ENCODE results near the gene KLHL40. TPM values are rescaled to one million over a fixed set of nuclear protein-coding genes. Genes with fewer than 3 reads are reported as not detected.
A peak's percentile ranks its signal among the peaks of the same experiment; 100 is the strongest.

KLHL40 gene
- total RNA-seq, 1 experiment from 2014 or later: not detected

DNA sequence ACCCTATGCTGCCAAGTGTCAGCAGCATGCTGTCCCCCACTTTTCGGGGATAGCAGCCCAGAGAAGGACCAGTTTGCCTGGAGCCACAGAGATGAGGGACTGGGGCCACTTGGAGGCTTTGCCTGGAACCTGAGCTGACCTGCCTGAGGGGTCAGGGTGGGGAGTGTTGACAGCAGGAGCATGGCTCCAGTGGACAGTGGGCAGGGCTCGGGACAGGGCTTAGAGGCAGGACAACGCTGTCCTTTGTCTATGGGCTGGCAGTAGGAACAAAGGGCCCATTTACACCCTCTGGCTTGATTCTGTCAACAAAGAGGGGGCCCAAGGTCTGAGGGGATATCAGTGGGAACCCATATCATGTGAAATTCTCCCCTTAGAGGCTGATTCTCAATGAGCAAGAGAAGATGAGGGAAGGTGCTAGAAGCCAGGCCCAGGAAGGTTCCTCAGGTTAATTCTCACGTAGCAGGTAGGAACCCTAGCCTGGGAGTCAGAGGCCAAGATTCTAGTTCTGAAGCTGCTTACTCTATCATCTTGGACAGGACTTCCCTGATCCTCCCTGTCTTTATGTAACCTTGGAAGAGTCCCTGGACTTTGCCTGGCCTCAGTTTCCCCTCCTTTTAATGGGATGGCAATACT, 47.0 kb downstream of the KLHL40 start:
- Histone ChIP-seq H3K27ac (ENCODE audit: insufficient read length, low read depth, low read length) (no peak overlapping the region), H3T11ph (ENCODE audit: low read length) (no peak overlapping the region), H3K23me2 (ENCODE audit: insufficient read length, low read depth, low read length, poor library complexity, severe bottlenecking) (no peaks in the 10 kb centered on the region), H3K79me1 (ENCODE audit: insufficient read depth, low read depth, low read length, poor library complexity, severe bottlenecking) (no peaks in the 10 kb centered on the region), H3K56ac (ENCODE audit: insufficient read length, low read depth, low read length) (no peak overlapping the region), H4K91ac (ENCODE audit: insufficient read length, low read depth, low read length) (no peak overlapping the region), H4K20me1 (ENCODE audit: control insufficient read depth, insufficient read depth, insufficient read length) (no peaks in the 10 kb centered on the region), H3K18ac (ENCODE audit: insufficient read length, low read depth, low read length) (peak overlapping the region; percentile 60), H3K4me2 (ENCODE audit: insufficient read depth, insufficient read length, low read length) (no peak overlapping the region), H2AFZ (ENCODE audit: low read length) (no peak overlapping the region), H4K5ac (ENCODE audit: insufficient read length, low read depth, low read length) (no peak overlapping the region), H4K8ac (replicated peaks; ENCODE audit: insufficient read length, low read depth, low read length) (no peak overlapping the region), H3K79me2 (ENCODE audit: insufficient read depth, low read length) (no peaks in the 10 kb centered on the region), H2BK20ac (ENCODE audit: low read depth, low read length, poor library complexity, severe bottlenecking) (no peak overlapping the region), H2AK5ac (ENCODE audit: insufficient read length, low read length) (no peak overlapping the region), H3K27me3 (ENCODE audit: insufficient read depth, low read length) (no peaks in the 10 kb centered on the region), H3K14ac (ENCODE audit: insufficient read depth, low read length) (no peak overlapping the region), H3K4me1 (ENCODE audit: insufficient read depth, low read length) (peaks cover 9% of the 10 kb centered on the region; the same call in 1 of the 2 replicates), H2BK120ac (ENCODE audit: low read depth, low read length, poor library complexity, severe bottlenecking) (no peak overlapping the region), H3K4ac (ENCODE audit: low read depth, low read length) (no peak overlapping the region), H3K23ac (ENCODE audit: insufficient read length, low read depth, low read length) (no peak overlapping the region), H3K9ac (ENCODE audit: extremely low read depth, insufficient read length, low read length) (no peak overlapping the region), H3K9me3 (ENCODE audit: control insufficient read depth, low read depth, low read length) (no peaks in the 10 kb centered on the region), H2BK5ac (ENCODE audit: insufficient read length, low read length) (no peak overlapping the region), H2BK15ac (ENCODE audit: low read depth, low read length) (no peak overlapping the region), H2BK12ac (ENCODE audit: insufficient read length, low read depth, low read length) (no peak overlapping the region)
- peaks cover 5% of the 10 kb centered on the region for H3K27me3 Mint-ChIP-seq (ENCODE audit: low read depth)
- H3K36me3 Mint-ChIP-seq (ENCODE audit: insufficient read depth in 1 of 3, low read depth in 3 of 3): no peaks in the 10 kb centered on the region
- no CpG with 5 or more reads among the region's 4 CpGs for WGBS (ENCODE audit: extremely low coverage, insufficient read length, low lambda C conversion rate)
- TF ChIP-seq, protein P1, sequence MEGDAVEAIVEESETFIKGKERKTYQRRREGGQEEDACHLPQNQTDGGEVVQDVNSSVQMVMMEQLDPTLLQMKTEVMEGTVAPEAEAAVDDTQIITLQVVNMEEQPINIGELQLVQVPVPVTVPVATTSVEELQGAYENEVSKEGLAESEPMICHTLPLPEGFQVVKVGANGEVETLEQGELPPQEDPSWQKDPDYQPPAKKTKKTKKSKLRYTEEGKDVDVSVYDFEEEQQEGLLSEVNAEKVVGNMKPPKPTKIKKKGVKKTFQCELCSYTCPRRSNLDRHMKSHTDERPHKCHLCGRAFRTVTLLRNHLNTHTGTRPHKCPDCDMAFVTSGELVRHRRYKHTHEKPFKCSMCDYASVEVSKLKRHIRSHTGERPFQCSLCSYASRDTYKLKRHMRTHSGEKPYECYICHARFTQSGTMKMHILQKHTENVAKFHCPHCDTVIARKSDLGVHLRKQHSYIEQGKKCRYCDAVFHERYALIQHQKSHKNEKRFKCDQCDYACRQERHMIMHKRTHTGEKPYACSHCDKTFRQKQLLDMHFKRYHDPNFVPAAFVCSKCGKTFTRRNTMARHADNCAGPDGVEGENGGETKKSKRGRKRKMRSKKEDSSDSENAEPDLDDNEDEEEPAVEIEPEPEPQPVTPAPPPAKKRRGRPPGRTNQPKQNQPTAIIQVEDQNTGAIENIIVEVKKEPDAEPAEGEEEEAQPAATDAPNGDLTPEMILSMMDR (conservative IDR thresholded peaks at IDR 0.05): no peak
- H3K27ac Mint-ChIP-seq: peak overlapping the region; percentile 18 to 92 (median 40); a peak in 2 of 7 replicates
- no peaks in the 10 kb centered on the region for H3K9me3 Mint-ChIP-seq
- H3K4me1 Mint-ChIP-seq: peaks cover 56 to 57% of the 10 kb centered on the region in 2 experiments
- H3K4me3 Mint-ChIP-seq: peak overlapping the region in 1 of 2 experiments; percentile 29; a peak in 1 of 5 replicates
- DNase-seq: peak; percentile 9

Measured in H9 (cell line).